OCI-LY1 (cell line): Measurements from ENCODE around the gene KRTAP10-10.

Source experiments
- CTCF ChIP-seq: fragments of 200-600 bp; sonication (generic), shearing (Covaris generic); IDR thresholded peaks from 2 replicates; pipeline ENCODE4 v1.5.1; 2017; ENCODE audit warnings: mild to moderate bottlenecking, antibody characterized with exemption, low read length, moderate library complexity, mixed read lengths
- EZH2 ChIP-seq: fragments of 200-600 bp; sonication (generic), shearing (Covaris generic); IDR thresholded peaks from 2 replicates; pipeline ENCODE4 v1.8.0; 2017; ENCODE audit warnings: borderline replicate concordance, mixed run types, mild to moderate bottlenecking, antibody characterized with exemption, low read length, moderate library complexity, mixed read lengths

- TF ChIP-seq CTCF (no peak), EZH2 (no peak)
Measured at GRCh38 chr21:44643741-44644310, 6.7 kb downstream of the KRTAP10-10 start.
